HG03039 (cell line): ENCODE data around the gene AKAP6.

Experiments used
- ATAC-seq: cut with Tn5 transposase; IDR thresholded peaks from one replicate; pipeline ENCODE4 v1.9.1; 2021; ENCODE audit warnings: mild to moderate bottlenecking, moderate library complexity; ENCODE audit not compliant: unreplicated experiment

Gene AKAP6

DNA sequence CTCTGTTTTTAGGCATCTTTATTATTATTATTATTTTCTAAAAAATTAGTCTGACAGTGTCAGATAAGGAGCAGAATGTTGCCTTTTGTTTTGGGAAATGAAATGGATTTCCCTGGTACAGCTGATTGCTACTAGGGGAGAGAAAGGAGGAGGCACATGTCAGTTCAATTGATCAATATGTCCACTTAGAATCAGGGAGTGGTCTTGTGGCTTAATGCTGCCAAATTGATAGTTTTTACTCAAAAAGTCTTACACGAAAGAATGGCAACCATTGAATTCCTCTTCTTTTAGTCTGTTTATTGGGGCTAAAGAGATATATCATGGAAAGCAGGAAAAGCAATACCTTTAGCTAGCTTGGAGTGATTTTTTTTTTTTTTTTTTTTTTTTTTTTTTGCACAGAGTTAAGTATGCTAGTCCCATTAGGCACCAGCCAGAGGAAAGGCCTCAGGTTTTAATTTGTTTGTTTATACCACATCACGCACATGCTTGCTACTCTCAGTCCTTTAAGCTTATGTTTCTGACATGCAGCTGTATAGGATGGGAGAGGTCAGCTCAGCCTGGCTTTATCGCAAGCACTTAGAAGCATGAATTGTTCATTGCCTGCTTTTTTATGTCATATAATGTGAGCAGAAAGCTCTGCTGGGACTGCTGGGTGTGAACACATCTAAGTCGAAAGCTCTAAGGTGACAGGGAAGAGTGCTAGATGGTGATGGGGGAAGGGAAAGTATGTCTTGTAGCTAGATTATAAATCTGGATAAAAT is 1.4 kb downstream of the AKAP6 start:
- ATAC-seq = no peak

DNA sequence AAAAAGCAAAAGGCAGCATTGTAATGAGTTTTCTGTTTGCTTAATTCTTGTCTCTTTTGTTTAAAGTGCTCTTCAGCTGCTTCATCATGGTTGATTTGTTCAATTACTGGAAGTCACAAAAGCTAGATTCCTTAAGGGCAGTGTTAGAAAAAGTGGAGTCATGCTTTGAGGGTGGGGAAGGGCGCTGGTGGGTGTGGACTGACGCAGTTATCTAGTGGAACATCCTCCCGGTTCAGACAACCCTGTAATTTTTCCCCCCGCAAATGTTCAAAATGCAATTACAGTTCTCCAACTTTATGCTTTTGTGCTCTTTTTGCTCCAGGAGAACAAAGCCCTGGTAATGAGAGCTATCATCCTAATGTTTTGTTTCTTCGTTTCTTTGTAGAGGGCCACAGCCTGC is 2.1 kb downstream of the AKAP6 start:
- no peak for ATAC-seq

DNA sequence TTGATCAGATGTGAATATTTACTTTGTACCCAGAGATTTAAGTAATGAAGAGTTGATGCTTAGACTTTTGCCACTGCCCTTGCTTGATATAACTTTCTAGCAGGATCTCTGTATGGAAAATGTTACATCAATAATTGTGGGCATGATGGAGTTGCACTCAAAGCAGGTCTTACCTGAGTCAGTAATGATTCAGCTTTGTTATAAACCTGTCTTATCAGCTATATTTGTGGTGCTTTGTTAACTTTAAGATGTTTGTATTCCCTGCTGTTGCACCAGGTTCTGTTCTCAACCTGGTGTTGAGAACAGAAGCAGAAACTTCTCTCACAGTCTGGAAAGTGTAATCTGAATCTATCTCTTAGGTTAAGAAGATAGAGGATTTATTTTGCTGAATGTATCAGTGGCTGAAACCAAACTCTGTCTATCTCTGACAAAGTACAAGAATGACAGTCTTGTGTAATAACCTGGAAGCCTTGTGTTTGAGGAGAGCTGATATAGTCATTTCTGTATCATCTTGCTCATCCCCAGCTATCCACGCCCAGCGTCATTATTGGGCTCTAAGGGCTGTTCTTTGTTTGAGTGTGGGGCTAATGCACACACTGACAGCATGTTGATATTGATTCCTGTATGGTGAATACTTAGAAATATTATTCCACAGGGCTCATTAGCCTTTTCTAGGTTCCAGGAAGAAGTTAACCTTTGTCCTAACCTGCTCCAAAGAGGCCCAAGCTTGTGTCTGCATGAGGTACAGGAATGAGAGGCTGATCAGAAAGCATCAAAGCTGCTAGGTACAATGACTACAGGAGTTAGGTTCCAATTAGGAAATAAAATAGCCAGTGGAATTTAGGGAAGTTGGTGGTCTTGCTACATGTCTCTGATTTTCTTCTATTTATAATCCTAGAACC is 3.6 kb downstream of the AKAP6 start:
- no peak for ATAC-seq

DNA sequence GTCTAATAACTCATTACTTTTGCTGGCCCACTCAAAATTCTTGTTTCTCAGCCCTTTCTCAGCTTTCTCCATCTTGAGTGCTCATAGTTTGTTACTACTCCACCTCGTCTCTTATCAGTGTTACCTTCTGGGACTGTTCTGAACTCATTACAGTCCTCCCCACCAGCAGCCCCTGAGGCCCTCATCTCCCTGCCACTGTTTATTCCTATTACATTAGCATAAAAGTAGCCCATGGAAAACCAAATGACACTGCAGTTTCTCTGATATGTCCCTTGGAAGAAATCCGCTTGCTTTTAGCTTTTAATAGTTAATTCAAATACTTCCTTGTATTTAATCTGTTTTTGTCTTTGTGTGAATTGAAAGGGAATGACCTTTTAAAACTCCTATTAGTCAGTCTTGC is 7.6 kb downstream of the AKAP6 start:
- ATAC-seq = no peak

DNA sequence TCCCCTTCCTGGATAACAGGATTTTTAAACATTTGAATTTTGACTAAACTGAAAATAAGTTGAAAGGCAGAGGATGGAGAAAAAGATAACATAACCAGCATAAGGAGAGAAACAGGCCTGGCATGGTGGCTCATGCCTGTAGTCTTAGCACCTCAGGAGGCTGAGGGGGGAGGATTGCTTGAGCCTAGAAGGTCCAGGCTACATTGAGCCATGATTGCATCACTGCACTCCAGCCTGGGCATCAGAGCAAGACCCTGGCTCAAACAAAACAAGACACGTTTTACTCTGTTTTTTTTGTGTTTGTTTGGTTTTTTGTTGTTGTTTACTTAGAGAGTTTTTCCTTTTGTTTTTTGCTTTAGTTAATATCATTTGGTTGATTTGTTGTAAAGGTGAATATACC is 8.7 kb downstream of the AKAP6 start:
- ATAC-seq = no peak

DNA sequence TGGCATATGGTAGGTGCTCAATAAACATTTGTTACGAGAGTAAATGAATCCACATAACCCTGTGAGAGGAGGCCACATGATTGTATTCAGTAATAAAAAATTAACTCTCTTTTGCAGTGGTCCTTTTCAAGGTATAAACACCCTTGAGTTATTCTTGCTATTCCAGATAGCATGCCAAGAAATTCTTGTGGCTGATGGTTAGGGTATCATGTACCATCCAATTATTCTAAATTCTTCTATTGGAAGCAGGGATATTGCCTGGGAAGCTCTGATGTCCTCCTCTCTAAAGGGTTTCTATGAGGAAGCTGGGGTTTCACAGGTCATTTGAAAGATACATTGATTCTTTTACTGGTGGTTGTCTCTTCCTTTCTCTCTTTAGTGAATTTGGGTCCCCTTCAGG is 10.1 kb downstream of the AKAP6 start:
- no peak for ATAC-seq

DNA sequence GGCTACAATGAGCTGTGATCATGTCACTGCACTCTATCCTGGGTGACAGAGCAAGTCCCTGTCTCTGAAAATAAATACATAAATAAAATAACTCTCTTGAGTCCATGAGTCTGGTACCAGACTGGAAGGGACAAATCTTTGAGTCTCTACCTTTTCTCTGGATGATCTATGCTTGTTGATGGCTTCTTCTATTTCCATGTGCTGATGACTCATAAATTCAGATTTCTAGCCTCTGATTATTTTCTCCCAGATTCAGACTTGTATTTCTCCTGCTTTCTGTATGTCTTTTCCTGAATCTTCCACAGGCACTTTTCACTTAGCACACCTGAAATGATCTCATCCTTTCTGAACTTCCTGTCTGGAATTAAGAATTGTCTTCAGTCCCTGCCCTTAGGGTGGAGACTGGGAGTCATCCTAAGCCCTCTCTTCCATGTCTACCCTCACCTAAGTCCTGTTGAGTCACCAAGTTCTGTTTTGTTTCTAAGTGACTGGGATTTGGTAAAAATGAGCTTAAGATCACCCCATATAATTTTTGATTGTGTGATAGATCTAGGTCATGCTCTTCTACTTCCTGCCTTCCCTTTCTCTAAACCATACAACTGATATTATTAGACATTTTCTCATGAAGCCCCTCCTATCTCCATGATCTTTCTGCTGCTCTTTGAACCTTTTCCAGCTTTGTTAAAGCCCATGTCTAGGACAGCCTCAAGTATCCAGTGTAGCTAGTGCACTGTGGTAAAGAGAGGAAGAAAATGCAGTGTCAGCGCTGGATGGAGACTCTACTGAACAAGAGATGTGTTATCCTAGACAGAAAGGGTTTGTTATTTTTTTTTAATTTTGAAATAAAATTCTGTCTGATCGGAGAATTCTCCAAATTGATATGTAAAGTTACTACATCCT is 13.1 kb downstream of the AKAP6 start:
- ATAC-seq = no peak

DNA sequence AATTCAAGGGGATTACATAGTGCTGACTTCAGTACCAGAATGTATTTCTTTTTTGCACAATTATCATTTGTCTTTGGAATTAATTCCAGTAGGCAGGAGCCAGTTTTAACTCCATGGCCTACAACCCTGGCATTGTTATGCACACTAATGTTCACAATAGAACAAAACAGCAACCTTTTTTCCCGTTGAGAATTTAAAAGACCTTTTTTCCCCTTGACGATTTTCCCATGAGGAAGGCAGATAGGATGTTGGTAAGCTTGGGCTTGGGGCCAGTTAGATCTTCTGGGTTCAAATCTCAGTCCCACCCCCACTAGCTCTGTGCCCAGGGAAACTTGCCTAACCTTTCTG is 13.7 kb downstream of the AKAP6 start:
- no peak for ATAC-seq

DNA sequence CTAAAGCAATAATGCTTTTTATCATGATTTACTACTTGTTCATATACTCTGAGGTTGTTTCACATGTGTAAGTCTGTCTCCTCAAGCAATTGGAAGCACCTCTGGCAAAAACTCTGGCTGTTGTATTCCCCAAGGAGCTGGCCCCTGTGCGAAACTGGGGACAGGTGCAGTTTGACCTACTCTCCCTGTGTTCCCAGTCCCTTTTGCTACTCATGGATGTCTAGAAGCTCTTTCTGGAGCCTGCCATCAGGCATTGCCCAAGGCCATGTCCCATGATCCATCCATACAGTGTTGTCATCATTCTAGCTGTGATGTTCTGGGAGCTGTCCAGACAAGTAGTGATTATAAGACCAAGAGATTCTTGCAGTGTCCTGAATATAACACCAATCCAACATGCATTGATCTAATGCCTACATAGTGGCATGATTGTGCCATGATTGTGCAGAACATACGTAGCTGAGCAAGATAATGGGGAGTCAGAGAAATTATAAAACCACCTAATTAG is 14.9 kb downstream of the AKAP6 start:
- ATAC-seq = no peak

DNA sequence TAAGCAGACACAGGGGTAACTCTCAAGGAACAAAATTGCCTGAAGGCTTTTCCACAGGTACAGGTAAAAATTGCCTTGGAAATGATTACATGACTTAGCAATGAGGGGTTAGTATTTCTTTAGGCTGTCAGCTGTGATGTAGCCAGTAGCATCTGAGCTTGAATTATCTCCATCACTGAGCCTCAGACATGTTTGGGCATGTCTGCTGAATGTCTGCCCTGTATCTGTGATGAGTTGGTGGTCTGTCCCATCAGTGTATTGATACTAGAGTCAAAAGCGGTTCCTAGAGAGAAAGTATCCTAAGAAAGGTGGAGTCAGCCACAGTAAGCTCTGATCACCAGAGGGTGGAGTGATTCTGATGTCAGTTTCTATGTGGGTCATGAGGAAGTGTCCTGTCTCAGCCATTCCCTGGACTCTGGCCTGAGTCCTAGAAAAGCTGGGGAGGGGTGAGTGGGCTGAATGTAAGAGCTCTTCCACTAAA is 16.3 kb downstream of the AKAP6 start:
- no peak for ATAC-seq

DNA sequence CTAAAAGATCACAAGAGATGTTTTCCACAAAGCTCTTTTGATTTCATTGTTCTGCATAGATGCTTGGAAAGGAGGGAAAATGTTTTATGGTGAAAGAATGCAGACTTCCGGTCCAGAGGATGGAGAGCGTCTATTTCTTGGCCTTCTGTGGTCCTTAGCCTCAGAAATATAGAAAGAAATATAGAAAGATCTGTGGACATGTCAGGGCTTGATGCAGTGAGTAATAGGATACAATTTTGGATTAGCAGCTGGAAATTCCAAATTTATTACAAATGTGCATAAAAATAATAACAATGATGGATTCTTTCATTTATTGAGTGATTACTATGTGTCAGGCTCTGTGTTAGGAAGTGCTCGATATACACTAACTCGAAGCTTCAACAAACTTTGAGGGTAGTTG is 20.2 kb downstream of the AKAP6 start:
- no peak for ATAC-seq

DNA sequence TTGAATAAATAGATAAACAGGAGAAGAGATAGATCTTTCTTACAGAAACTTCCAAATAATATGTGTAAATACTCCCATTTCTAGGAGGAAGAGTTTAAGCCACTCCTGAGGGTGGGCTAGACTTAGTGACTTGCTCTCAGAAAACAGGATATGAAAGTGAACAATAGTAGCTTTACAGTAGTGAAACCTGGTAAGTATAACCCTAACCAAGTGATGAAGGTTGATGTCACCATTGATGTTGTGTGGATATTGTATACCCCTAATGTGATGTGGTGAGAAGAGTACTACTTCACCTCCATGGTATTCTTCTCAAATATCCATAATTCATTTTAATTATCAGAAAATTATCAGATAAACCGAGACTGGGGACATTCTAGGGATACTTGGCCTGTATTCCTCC is 20.9 kb downstream of the AKAP6 start:
- peak; percentile 98 for ATAC-seq

DNA sequence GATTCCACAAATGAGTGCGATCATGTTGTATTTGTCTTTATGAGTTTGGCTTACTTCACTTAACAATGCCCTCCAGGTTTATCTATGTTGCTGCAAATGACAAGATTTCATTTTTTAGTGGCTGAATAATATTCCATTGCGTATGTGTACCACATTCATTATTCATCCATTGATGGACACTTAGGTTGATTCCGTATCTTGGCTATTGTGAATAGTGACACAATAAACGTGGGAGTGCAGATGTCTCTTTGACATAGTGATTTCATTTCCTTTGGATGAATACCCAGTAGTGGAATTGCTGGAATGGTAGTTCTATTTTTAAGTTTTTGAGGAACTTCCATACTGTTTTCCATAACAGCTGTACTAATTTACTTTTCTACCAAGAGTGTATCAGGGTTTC is 23.5 kb downstream of the AKAP6 start:
- ATAC-seq = no peak

DNA sequence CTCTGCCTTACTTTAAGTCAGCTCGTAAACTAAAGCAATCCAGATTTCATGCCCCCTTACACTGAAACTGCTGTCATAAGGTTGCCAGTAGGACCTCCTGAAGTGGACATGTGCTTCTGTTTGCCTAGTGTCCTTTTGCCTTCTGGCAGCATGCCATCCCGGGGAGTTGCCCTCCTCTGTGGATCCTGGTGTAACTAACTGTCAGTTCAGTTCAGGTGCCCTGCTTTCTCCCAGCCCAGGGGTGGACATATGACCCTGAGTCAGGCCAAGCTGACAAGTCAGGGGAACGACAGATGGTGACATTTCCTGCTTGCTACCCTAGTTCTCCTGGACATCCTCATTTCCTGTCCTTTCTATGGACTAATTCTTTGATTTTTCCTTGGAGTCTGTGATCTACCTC is 25.6 kb downstream of the AKAP6 start:
- no peak for ATAC-seq

DNA sequence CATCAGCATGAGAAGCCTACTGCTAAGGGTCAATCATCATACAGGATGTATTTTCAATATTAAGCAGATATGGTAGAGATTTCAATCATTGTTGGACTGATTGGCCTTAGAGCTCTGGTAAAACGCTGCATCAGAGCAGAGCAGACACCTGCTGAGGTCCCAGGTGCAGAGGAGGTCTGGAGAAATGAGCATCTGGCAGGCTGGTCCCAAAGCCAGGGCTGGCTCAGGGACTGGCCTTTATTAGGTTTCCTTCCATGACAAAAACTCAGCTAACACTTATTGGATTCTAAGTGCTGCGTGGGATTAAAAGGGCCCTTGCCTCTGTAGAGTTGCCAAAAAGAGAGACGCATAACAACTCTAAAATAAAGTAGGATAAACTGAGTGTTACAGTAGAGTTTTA is 29.7 kb downstream of the AKAP6 start:
- no peak for ATAC-seq

DNA sequence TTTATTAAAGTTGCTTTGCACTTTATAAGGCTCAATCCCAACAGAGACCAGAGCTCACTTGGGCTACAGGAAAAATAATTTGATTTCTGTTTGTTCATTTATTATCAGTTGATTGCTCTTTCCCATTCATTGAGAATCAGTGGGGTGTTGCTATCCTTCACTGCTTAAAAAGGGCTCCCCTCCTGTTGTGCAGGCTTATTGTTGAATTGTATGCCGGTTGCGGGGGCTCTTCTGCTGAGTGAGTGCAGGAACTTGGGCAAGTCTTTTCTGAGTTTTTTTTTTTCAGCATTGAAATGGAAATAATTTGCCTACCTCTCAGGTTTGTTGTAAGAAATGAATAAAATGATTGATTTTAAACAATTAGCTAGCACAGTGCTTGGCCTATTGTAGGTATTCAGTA is 32.6 kb downstream of the AKAP6 start:
- no peak for ATAC-seq

DNA sequence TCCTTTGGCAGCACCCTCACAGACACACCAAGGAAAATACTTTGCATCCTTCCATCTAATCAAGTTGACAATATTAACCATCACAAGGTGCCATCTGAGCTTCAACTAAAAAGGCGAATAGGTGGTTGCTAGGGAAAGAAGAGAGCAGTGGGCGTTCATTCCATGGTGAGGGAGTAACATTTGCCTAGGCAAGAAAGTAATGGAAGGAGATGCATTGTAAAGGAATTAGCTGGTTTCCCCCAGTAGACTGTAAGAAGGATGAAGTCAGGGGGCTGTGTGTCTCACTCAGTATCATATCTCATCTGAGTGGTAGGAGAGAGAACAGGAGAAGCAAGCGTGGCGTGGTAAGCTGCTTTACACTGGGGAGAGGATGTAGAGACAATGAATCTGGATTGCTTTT is 34.7 kb downstream of the AKAP6 start:
- ATAC-seq = no peak

DNA sequence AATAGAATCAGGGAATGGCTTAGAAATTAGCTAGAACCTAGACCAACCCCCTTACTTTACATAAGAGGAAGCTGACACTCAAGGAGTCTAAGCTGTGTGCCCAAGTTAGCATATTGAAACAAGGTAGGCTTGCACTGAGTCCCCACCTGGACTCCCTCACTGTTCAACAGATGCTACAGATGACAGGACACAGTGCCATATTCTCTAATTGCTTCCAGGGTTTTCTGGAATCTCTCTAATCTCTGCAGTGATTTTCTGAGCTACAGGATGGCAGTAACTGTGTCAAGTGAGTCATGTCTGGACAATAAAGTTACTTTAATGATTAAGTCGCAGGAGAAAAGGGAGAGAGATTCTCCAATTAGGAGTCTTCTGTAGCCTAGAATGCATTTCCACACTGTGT is 35.8 kb downstream of the AKAP6 start:
- no peak for ATAC-seq

DNA sequence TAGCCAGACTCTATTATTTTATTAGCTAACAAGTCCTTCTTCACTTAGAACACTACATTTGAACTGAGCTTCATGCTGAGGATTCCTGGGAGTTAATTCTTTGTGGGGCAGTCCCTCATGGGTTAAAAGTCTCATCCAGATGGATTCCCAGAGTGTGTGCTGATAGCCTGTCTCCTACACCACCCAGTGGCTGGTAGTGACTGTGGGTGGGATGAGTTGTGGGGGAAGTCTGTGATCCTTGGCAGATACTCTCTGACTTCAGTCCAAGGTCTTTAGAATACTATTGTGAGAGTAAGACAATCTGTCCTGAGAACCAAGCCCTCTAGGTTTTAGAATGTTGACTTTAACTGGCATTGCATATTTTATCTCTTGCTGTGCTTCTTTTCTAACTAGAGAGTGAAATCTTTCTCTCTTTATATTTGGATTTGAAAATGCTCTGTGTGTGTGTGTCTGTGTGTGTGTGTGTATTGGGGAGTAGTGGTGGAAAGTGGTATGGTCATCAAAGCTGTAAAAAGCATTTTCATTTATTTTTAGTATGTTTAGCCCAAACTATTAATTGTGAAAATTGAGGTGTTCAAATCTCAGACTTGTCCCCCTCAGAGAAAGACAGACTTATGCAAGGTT is 37.3 kb downstream of the AKAP6 start:
- no peak for ATAC-seq

DNA sequence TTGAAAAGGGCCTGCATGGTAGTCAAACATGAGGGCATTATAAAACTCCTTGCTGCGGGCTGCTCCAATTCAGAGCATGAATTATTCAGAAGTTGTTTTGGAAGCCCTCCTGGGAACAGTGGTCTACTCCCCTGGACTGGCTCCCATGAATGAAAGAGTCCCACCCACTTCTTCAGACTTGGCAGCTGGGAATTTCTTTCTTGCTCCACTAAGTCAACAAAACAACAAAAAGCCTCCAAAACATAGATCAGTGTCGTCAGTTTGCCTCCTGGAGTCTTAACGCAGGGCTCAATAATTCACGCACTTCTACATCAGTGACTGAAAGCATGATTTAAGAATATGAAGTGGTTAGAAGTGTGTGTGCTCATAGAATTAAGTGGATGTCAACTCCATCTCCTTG is 37.9 kb downstream of the AKAP6 start:
- no peak for ATAC-seq

DNA sequence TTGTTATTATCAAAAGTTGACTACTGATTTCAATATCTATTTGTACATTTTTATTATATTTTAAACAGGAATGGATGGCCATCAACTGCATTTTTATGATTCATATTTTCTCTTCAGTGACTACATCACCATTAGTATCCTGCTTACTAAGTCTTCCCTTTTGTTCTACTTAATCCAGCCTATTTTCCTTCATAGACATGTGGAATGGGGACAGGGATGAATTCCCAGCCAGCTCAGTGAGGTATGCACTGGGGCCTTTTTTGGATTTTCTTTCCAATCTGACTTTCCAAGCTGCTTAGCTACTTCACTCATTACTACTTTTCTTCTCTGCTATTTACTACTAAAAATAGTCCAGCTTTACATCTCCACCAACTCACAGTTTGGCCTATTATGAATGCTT is 38.4 kb downstream of the AKAP6 start:
- ATAC-seq = no peak
